Measurements from ENCODE around the gene ZNF691.
"Not testable (repeated sequence)": the region's sequence is repeated elsewhere in the genome, so short reads cannot be mapped to it uniquely, and the experiment has no call there.

Gene ZNF691

DNA sequence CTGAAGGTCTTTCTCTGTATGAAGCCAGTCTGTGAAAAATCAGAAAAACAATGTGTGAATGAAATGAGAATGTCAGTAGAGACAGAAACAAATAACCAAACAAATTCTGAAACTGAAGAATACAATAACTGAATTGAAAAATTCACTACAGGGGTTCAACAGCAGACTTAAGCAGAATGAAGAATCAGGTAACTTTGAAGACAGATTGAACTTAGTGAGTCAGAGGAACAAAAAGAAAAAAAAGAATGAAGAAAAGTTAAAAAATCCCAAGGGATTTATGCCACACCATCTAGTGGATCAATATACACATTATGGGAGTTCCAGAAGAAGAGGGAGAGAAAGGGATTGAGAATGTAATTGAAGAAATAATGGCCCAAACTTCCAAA is 14.6 kb downstream of the ZNF691 start:
- Histone ChIP-seq H3K9me2 (replicated peaks; ENCODE audit: insufficient read depth, low read length) (no peaks in the 10 kb centered on the region), H3K9me3 (ENCODE audit: insufficient read depth, low read length) (no peaks in the 10 kb centered on the region; the same call in 1 of the 2 replicates), H3K4me2 (ENCODE audit: low read depth, low read length, poor library complexity, severe bottlenecking) (no peak overlapping the region), H3K36me3 (ENCODE audit: low read length) (no peaks in the 10 kb centered on the region), H3K27me3 (ENCODE audit: low read length) (no peaks in the 10 kb centered on the region), H3K79me2 (ENCODE audit: insufficient read depth, low read length) (no peaks in the 10 kb centered on the region), H3F3A (ENCODE audit: insufficient read depth) (no peaks in the 10 kb centered on the region), H3K9ac (ENCODE audit: low read length) (no peak overlapping the region), H3K27ac (ENCODE audit: low read depth, low read length) (no peak overlapping the region), H4K20me1 (ENCODE audit: low read depth, low read length) (no peaks in the 10 kb centered on the region), H2AFZ (ENCODE audit: low read depth, low read length, severe bottlenecking) (no peak overlapping the region), H3K4me3 (ENCODE audit: insufficient read depth, low read length, poor library complexity, severe bottlenecking) (no peak overlapping the region)
- no peak for TF ChIP-seq EZH2phosphoT487 (conservative IDR thresholded peaks at IDR 0.05; ENCODE audit: low read length)
- TF ChIP-seq CTCF (IDR thresholded peaks at IDR 0.05; ENCODE audit: insufficient read depth, low read length, poor library complexity, severe bottlenecking) = no peak

- Histone ChIP-seq H3K4me2 (ENCODE audit: low read depth, low read length, poor library complexity, severe bottlenecking) (no peak overlapping the region), H4K20me1 (ENCODE audit: low read depth, low read length) (no peaks in the 10 kb centered on the region), H3K27me3 (ENCODE audit: low read length) (no peaks in the 10 kb centered on the region), H3K9me2 (replicated peaks; ENCODE audit: insufficient read depth, low read length) (no peaks in the 10 kb centered on the region), H3K27ac (ENCODE audit: low read depth, low read length) (no peak overlapping the region), H3F3A (ENCODE audit: insufficient read depth) (no peaks in the 10 kb centered on the region), H3K36me3 (ENCODE audit: low read length) (no peaks in the 10 kb centered on the region), H3K9me3 (ENCODE audit: insufficient read depth, low read length) (no peaks in the 10 kb centered on the region), H3K79me2 (ENCODE audit: insufficient read depth, low read length) (no peaks in the 10 kb centered on the region), H3K4me3 (ENCODE audit: insufficient read depth, low read length, poor library complexity, severe bottlenecking) (no peak overlapping the region), H3K9ac (ENCODE audit: low read length) (no peak overlapping the region), H2AFZ (ENCODE audit: low read depth, low read length, severe bottlenecking) (no peak overlapping the region)
- no peak for TF ChIP-seq EZH2phosphoT487 (conservative IDR thresholded peaks at IDR 0.05; ENCODE audit: low read length)
- TF ChIP-seq CTCF (IDR thresholded peaks at IDR 0.05; ENCODE audit: insufficient read depth, low read length, poor library complexity, severe bottlenecking) = no peak
Observed at GRCh38 chr1:42866549-42866948, 20.1 kb downstream of the ZNF691 start.

- H2AFZ ChIP-seq (ENCODE audit: low read depth, low read length, severe bottlenecking); H3K36me3 ChIP-seq (ENCODE audit: low read length); H3K79me2 ChIP-seq (ENCODE audit: insufficient read depth, low read length); H3F3A ChIP-seq (ENCODE audit: insufficient read depth); H3K27me3 ChIP-seq (ENCODE audit: low read length); H3K9ac ChIP-seq (ENCODE audit: low read length); H3K4me2 ChIP-seq (ENCODE audit: low read depth, low read length, poor library complexity, severe bottlenecking); H3K9me2 ChIP-seq (replicated peaks; ENCODE audit: insufficient read depth, low read length); H3K4me3 ChIP-seq (ENCODE audit: insufficient read depth, low read length, poor library complexity, severe bottlenecking); H3K27ac ChIP-seq (ENCODE audit: low read depth, low read length); H4K20me1 ChIP-seq (ENCODE audit: low read depth, low read length); H3K9me3 ChIP-seq (ENCODE audit: insufficient read depth, low read length): not testable (repeated sequence)
Observed at GRCh38 chr1:42868466-42868865, 22.1 kb downstream of the ZNF691 start.

DNA sequence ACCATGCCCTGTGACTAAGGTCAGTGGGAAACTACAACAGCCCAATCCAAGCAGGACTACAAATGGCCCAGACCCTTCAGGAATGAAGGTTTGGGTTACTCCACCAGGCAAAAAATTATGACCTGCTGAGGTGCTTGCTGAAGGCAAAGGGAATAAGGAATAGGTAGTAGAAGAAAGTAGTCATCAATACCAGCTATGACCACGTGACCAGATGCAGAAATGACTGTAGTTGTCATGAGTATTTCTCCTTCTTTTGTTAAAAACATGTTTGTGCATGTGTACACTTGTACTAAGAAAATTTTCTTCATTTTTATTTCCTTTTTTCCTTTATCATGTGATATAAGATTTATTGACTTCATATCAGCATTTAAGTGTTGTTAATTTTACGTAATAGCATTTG is 22.8 kb downstream of the ZNF691 start:
- H3K9me3 ChIP-seq (ENCODE audit: insufficient read depth, low read length); H3K79me2 ChIP-seq (ENCODE audit: insufficient read depth, low read length); H3F3A ChIP-seq (ENCODE audit: insufficient read depth); H3K4me2 ChIP-seq (ENCODE audit: low read depth, low read length, poor library complexity, severe bottlenecking); H3K4me3 ChIP-seq (ENCODE audit: insufficient read depth, low read length, poor library complexity, severe bottlenecking); H3K9ac ChIP-seq (ENCODE audit: low read length); H4K20me1 ChIP-seq (ENCODE audit: low read depth, low read length); H2AFZ ChIP-seq (ENCODE audit: low read depth, low read length, severe bottlenecking); H3K27me3 ChIP-seq (ENCODE audit: low read length); H3K36me3 ChIP-seq (ENCODE audit: low read length); H3K27ac ChIP-seq (ENCODE audit: low read depth, low read length); H3K9me2 ChIP-seq (replicated peaks; ENCODE audit: insufficient read depth, low read length): not testable (repeated sequence)

GRCh38 chr1:42869751-42870150 is 23.3 kb downstream of the ZNF691 start:
- not testable (repeated sequence) for H3K9me2 ChIP-seq (replicated peaks; ENCODE audit: insufficient read depth, low read length); H3K4me3 ChIP-seq (ENCODE audit: insufficient read depth, low read length, poor library complexity, severe bottlenecking); H3K4me2 ChIP-seq (ENCODE audit: low read depth, low read length, poor library complexity, severe bottlenecking)

GRCh38 chr1:42873108-42873507 is 26.7 kb downstream of the ZNF691 start:
- H4K20me1 ChIP-seq (ENCODE audit: low read depth, low read length); H3K4me2 ChIP-seq (ENCODE audit: low read depth, low read length, poor library complexity, severe bottlenecking); H3K9ac ChIP-seq (ENCODE audit: low read length); H3K9me2 ChIP-seq (replicated peaks; ENCODE audit: insufficient read depth, low read length); H3K4me3 ChIP-seq (ENCODE audit: insufficient read depth, low read length, poor library complexity, severe bottlenecking); H3K36me3 ChIP-seq (ENCODE audit: low read length); H3K27me3 ChIP-seq (ENCODE audit: low read length); H3K27ac ChIP-seq (ENCODE audit: low read depth, low read length); H3K79me2 ChIP-seq (ENCODE audit: insufficient read depth, low read length); H2AFZ ChIP-seq (ENCODE audit: low read depth, low read length, severe bottlenecking); H3K9me3 ChIP-seq (ENCODE audit: insufficient read depth, low read length); H3F3A ChIP-seq (ENCODE audit: insufficient read depth): not testable (repeated sequence)

More at GRCh38 chr1:42869751-42870150, 23.3 kb downstream of the ZNF691 start:
- not testable (repeated sequence) for H3K27ac ChIP-seq (ENCODE audit: low read depth, low read length); H3K27me3 ChIP-seq (ENCODE audit: low read length); H3K79me2 ChIP-seq (ENCODE audit: insufficient read depth, low read length); H3K9me3 ChIP-seq (ENCODE audit: insufficient read depth, low read length); H3F3A ChIP-seq (ENCODE audit: insufficient read depth); H3K9ac ChIP-seq (ENCODE audit: low read length); H3K36me3 ChIP-seq (ENCODE audit: low read length); H2AFZ ChIP-seq (ENCODE audit: low read depth, low read length, severe bottlenecking); H4K20me1 ChIP-seq (ENCODE audit: low read depth, low read length)
